ENCODE results near the gene GNA12. TPM values are rescaled to one million over a fixed set of nuclear protein-coding genes. Genes with fewer than 3 reads are reported as not detected.

The GNA12 gene
- polyA plus RNA-seq, 1 donor from 2014 or later, result 16.4 TPM

- Mint-ChIP-seq H3K27ac (peak overlapping the region; percentile 41 to 95 (median 46)), H3K4me1 (peaks cover 44 to 59% (median 47%) of the 10 kb centered on the region in 3 donors), H3K36me3 (peaks cover 2% of the 10 kb centered on the region)
These were observed 22.8 kb downstream of the GNA12 start for GRCh38 chr7:2821161-2821841.

GRCh38 chr7:2820508-2820934 is 23.6 kb downstream of the GNA12 start:
- Mint-ChIP-seq H3K36me3 (peaks cover 2% of the 10 kb centered on the region), H3K9me3 (no peaks in the 10 kb centered on the region), H3K4me3 (peak overlapping the region in 2 of 4 donors; percentile 27 to 58), H3K27me3 (no peaks in the 10 kb centered on the region), H3K27ac (no peak overlapping the region), H3K4me1 (peaks cover 42 to 59% (median 51%) of the 10 kb centered on the region in 3 donors)

More at GRCh38 chr7:2821161-2821841, 22.8 kb downstream of the GNA12 start:
- Mint-ChIP-seq H3K27me3 (no peaks in the 10 kb centered on the region), H3K9me3 (no peaks in the 10 kb centered on the region), H3K4me3 (peak overlapping the region; percentile 32 to 87 (median 78))

GRCh38 chr7:2819954-2820397 is 24.1 kb downstream of the GNA12 start:
- no peaks in the 10 kb centered on the region for H3K9me3 Mint-ChIP-seq
- H3K4me3 Mint-ChIP-seq, result no peak overlapping the region
- no peak overlapping the region for H3K27ac Mint-ChIP-seq
- peaks cover 2% of the 10 kb centered on the region for H3K36me3 Mint-ChIP-seq
- no peaks in the 10 kb centered on the region for H3K27me3 Mint-ChIP-seq
- H3K4me1 Mint-ChIP-seq, result peaks cover 39 to 54% (median 46%) of the 10 kb centered on the region in 3 donors

- Mint-ChIP-seq H3K27me3 (no peaks in the 10 kb centered on the region), H3K4me1 (peaks cover 39 to 51% (median 42%) of the 10 kb centered on the region in 3 donors), H3K9me3 (no peaks in the 10 kb centered on the region), H3K4me3 (no peak overlapping the region), H3K36me3 (peaks cover 2% of the 10 kb centered on the region), H3K27ac (no peak overlapping the region)
These were observed 24.8 kb downstream of the GNA12 start for GRCh38 chr7:2819161-2819953.

GRCh38 chr7:2818653-2819052 is 25.5 kb downstream of the GNA12 start:
- no peaks in the 10 kb centered on the region for H3K27me3 Mint-ChIP-seq
- H3K9me3 Mint-ChIP-seq, result no peaks in the 10 kb centered on the region
- H3K4me1 Mint-ChIP-seq, result peaks cover 35 to 45% (median 35%) of the 10 kb centered on the region in 3 donors
- no peak overlapping the region for H3K27ac Mint-ChIP-seq
- H3K4me3 Mint-ChIP-seq, result no peak overlapping the region
- H3K36me3 Mint-ChIP-seq, result peaks cover 2% of the 10 kb centered on the region

- peak overlapping the region in 1 of 3 donors; percentile 39 for H3K27ac Mint-ChIP-seq
- H3K27me3 Mint-ChIP-seq, result no peaks in the 10 kb centered on the region
- no peak overlapping the region for H3K4me3 Mint-ChIP-seq
- H3K4me1 Mint-ChIP-seq, result peaks cover 32 to 42% (median 35%) of the 10 kb centered on the region in 3 donors
- H3K9me3 Mint-ChIP-seq, result no peaks in the 10 kb centered on the region
- peaks cover 2% of the 10 kb centered on the region for H3K36me3 Mint-ChIP-seq
These were observed 26.0 kb downstream of the GNA12 start for GRCh38 chr7:2818121-2818520.

GRCh38 chr7:2817456-2817855 is 26.7 kb downstream of the GNA12 start:
- Mint-ChIP-seq H3K9me3 (no peaks in the 10 kb centered on the region), H3K36me3 (peaks cover 2% of the 10 kb centered on the region), H3K4me1 (peaks cover 30 to 37% (median 35%) of the 10 kb centered on the region in 3 donors), H3K27me3 (no peaks in the 10 kb centered on the region), H3K27ac (peak overlapping the region in 1 of 3 donors; percentile 39), H3K4me3 (no peak overlapping the region)

- Mint-ChIP-seq H3K36me3 (peaks cover 2% of the 10 kb centered on the region), H3K27ac (no peak overlapping the region), H3K27me3 (no peaks in the 10 kb centered on the region), H3K4me1 (peaks cover 20 to 29% (median 22%) of the 10 kb centered on the region in 3 donors), H3K4me3 (peak overlapping the region in 1 of 4 donors; percentile 43), H3K9me3 (no peaks in the 10 kb centered on the region)
These were observed 28.2 kb downstream of the GNA12 start for GRCh38 chr7:2815875-2816245.

GRCh38 chr7:2814946-2815874 is 28.9 kb downstream of the GNA12 start:
- Mint-ChIP-seq H3K36me3 (peaks cover 2% of the 10 kb centered on the region), H3K4me3 (peak overlapping the region in 1 of 4 donors; percentile 43), H3K27ac (peak overlapping the region in 2 of 3 donors; percentile 28 to 84), H3K4me1 (peaks cover 18 to 34% (median 24%) of the 10 kb centered on the region in 3 donors), H3K9me3 (no peaks in the 10 kb centered on the region), H3K27me3 (no peaks in the 10 kb centered on the region)

GRCh38 chr7:2814186-2814945 is 29.7 kb downstream of the GNA12 start:
- peaks cover 13 to 34% (median 17%) of the 10 kb centered on the region in 3 donors for H3K4me1 Mint-ChIP-seq
- peak overlapping the region in 1 of 3 donors; percentile 84 for H3K27ac Mint-ChIP-seq
- H3K36me3 Mint-ChIP-seq, result peaks cover under 1% of the 10 kb centered on the region

GRCh38 chr7:2813350-2814185 is 30.5 kb downstream of the GNA12 start:
- Mint-ChIP-seq H3K4me1 (peaks cover 17 to 41% (median 21%) of the 10 kb centered on the region in 3 donors), H3K9me3 (no peaks in the 10 kb centered on the region), H3K36me3 (peaks cover 2% of the 10 kb centered on the region), H3K4me3 (peak overlapping the region in 1 of 4 donors; percentile 10), H3K27me3 (no peaks in the 10 kb centered on the region), H3K27ac (peak overlapping the region in 1 of 3 donors; percentile 84)

More at GRCh38 chr7:2814186-2814945, 29.7 kb downstream of the GNA12 start:
- Mint-ChIP-seq H3K9me3 (no peaks in the 10 kb centered on the region), H3K27me3 (no peaks in the 10 kb centered on the region), H3K4me3 (peak overlapping the region in 1 of 4 donors; percentile 39)

GRCh38 chr7:2812831-2813230 is 31.3 kb downstream of the GNA12 start:
- no peaks in the 10 kb centered on the region for H3K9me3 Mint-ChIP-seq
- peaks cover 2% of the 10 kb centered on the region for H3K36me3 Mint-ChIP-seq
- peaks cover 22 to 46% (median 22%) of the 10 kb centered on the region in 3 donors for H3K4me1 Mint-ChIP-seq
- no peak overlapping the region for H3K4me3 Mint-ChIP-seq
- no peaks in the 10 kb centered on the region for H3K27me3 Mint-ChIP-seq
- peak overlapping the region in 2 of 3 donors; percentile 10 to 23 for H3K27ac Mint-ChIP-seq

- H3K27ac Mint-ChIP-seq, result peak overlapping the region in 1 of 3 donors; percentile 10
- no peaks in the 10 kb centered on the region for H3K27me3 Mint-ChIP-seq
- H3K9me3 Mint-ChIP-seq, result no peaks in the 10 kb centered on the region
- H3K36me3 Mint-ChIP-seq, result peaks cover 2% of the 10 kb centered on the region
- no peak overlapping the region for H3K4me3 Mint-ChIP-seq
- peaks cover 22 to 47% (median 22%) of the 10 kb centered on the region in 3 donors for H3K4me1 Mint-ChIP-seq
These were observed 32.0 kb downstream of the GNA12 start for GRCh38 chr7:2812114-2812487.
